Smooth muscle cell of the brain vasculature (primary cell): ENCODE data around the gene STEAP2.
"Not testable (repeated sequence)": the region's sequence is repeated elsewhere in the genome, so short reads cannot be mapped to it uniquely, and the experiment has no call there.

Experiments used
- DNase-seq: peaks from one replicate; pipeline ENCODE4 v3.0.0-alpha.2; 2012; ENCODE audit warnings: low read depth, low spot score

STEAP2 gene

GRCh38 chr7:90211391-90212148 is at the start of gene STEAP2:
STEAP2 (plus strand) TSS chr7:90211740; CDS start chr7:90225083, 13,343 bp downstream.
- DNase-seq = peak; percentile 61

DNA sequence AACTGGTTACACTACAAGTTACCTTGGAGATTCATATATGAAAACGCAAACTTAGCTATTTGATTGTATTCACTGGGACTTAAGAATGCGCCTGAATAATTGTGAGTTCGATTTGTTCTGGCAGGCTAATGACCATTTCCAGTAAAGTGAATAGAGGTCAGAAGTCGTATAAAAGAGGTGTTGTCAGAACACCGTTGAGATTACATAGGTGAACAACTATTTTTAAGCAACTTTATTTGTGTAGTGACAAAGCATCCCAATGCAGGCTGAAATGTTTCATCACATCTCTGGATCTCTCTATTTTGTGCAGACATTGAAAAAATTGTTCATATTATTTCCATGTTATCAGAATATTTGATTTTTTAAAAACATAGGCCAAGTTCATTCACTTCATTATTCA is 48.0 kb upstream of the STEAP2 start:
- DNase-seq = no peak

DNA sequence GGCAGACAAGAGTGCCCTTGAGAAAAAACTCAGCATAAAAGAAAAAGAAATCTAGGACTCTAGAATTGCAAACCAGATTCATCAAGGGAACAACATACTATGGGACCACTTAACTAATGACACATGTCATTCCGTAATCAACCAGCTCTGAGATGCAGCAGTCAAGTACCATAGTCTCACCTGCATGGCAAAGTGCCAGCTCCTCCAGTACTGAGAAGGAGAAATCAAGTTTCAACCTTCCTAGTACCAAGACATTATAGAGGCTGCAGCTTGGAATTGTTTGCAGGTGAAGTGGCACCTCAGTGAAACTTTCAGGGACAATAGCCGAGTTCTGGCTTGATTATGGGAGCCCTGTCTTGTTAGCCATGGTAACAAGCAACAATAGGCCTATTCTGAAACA is 45.8 kb upstream of the STEAP2 start:
- no peak for DNase-seq

DNA sequence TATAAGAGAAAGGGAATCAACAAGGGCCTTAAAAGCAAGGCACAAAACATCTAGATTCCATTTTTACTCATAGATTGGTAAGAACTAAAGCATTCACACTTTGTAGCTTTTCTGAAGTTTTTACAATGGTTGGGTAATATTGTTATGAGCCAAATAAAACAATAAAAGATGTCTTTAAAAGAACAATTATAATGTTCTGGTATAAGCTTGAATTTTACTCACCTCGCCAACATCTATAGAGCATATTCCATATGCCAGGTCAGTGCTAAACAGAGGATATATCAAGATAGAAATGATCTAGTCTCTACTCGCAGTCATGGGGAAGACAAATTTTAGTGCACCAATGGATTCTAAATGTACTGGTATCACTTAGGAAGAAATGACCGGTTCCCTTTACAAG is 45.4 kb upstream of the STEAP2 start:
- no peak for DNase-seq

GRCh38 chr7:90167361-90167760 is 44.2 kb upstream of the STEAP2 start:
- no peak for DNase-seq

DNA sequence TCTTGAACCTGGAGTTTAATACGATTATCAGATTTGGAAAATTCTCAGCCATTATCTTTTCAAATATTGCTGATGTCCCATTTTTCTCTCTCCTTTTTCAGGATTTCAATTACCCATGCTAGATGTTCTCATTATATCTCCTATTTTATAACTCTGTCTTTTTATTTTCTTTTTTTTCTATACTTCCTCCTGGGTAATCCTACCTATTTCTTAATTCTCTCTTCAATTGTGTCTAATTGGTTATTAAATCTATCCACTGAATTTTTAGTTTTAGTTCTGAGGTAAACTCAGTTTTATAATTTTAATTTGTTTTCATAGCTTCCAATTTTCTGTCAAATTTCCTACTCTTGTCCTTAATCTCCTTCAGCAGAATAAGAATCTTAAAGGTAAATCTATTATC is 41.6 kb upstream of the STEAP2 start:
- no peak for DNase-seq

DNA sequence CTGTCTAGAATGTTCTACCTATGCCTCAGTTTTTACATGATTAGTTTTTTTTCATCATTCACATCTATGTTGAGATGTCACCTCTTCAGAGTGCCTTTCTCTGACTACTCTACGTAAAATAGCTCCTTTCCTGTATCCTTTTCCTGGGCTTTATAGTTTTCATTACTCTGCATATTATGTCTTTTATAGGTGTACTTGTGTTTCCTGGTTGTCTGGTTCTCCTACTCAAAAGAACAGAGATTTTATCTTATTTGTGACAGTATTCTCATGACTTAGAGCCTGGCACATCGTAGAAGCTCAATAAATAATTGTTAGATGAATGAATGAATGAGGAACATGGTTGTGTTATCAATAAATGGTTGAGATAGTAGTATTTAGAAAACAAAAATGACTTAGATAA is 39.4 kb upstream of the STEAP2 start:
- DNase-seq = no peak

- no peak for DNase-seq
These were observed 38.9 kb upstream of the STEAP2 start for GRCh38 chr7:90172624-90173023.

DNA sequence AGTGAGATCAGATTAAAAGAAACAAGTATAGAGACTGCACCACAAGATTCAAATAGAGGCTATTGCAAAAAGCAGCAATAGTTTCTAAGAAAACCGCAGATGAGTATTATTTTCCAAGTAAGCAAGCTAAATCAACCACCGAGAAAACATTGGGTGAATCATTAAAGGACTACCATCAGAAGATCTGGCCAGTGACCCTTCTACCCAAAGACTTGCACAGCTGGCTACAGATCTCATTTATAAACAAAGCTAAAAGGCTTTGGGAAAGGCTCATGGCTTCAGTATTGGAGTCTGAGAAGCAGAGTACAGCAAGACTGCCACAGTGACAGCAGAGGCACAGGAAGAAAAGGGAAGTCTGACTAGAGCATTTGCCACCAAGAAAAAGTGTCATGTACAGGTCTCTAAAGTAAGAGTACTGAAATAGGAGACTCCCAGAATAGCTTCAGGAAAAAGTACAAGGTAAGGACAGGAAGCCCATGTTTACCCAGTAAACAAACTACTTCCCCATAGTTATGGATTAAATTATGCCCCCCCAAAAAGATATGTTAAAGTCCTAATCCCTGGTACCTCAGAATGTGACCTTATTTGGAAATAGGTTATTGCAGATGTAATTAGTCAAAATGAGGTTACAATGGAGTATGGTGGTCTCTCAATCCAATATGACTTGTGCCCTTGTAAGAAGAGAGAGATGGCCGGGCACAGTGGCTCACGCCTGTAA is 38.3 kb upstream of the STEAP2 start:
- no peak for DNase-seq

- no peak for DNase-seq
These were observed 35.9 kb upstream of the STEAP2 start for GRCh38 chr7:90175667-90176066.

GRCh38 chr7:90176195-90176594 is 35.3 kb upstream of the STEAP2 start:
- no peak for DNase-seq

- DNase-seq = no peak
These were observed 33.4 kb upstream of the STEAP2 start for GRCh38 chr7:90178166-90178565.

DNA sequence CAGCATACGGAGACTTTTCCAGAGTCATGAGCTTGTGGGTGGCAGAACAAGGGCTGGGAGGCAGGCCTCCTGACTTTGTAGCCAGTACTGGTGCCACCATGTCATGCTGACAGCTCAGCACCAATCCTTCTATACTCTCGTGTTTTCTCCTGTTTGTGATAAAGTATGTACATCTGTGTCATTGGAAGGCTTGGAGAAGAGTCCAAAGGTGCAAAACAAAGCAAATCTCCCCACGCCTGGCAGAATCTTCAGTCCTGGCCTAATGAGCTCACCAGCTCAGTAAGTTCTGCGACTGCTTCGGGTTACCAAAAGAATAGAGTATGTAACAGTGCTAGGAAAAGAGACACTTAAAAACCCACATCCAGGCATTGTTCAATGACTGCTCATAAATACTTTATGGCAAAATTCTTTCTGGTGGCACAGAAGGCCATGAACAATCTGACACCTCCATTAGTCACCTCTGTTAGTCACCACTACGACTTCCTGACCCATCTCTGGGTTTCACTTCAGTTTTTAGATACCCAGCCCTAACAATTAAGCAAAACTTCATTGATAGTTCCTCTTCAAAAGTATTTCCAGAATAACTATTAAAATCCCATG is 32.8 kb upstream of the STEAP2 start:
- DNase-seq = no peak

DNA sequence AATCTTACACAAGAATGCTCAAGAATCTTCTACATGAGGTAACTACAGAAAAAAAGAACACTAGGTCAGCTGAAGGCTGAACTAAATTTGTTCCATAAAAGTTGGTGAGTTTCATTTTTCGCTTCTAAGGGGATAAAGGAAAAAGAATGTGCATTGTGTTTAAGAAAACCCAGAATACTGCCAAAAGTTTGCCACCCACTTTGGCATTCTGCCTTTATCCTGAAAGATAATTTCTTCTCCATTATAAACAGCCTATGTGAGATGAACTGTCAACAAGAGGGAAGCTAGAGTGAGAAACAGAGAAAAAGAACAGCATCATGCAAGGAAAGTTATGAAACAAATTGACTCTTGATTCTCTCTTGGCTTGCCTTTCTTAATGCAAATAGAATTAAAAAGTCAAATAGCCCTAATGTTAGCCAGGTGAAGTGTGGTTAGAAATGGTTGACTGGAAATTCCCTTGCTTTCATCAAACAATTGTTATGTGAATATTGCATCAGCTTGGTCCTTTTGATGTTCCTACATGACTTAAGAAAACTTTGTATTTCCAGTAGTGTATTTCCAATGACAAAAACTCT is 31.4 kb upstream of the STEAP2 start:
- DNase-seq = no peak

- no peak for DNase-seq
These were observed 30.9 kb upstream of the STEAP2 start for GRCh38 chr7:90180649-90181048.

DNA sequence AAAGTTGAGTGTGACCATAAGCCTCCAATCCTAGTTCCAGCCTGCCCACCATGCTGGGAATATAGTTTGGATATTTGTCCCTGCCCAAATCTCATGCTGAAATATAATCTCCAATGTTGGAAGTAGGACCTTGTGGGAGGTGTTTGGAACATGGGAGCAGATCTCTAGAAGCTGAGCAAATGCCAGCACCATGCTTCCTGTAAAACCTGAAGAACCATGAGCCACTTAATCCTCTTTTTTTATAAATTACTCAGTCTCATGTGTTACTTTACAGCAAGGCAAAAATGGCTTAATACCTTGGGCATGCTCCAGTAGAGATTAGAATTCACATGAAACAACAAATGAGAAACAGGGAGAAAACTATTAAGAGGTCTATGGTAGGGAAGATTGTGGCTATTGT is 30.1 kb upstream of the STEAP2 start:
- DNase-seq = no peak

DNA sequence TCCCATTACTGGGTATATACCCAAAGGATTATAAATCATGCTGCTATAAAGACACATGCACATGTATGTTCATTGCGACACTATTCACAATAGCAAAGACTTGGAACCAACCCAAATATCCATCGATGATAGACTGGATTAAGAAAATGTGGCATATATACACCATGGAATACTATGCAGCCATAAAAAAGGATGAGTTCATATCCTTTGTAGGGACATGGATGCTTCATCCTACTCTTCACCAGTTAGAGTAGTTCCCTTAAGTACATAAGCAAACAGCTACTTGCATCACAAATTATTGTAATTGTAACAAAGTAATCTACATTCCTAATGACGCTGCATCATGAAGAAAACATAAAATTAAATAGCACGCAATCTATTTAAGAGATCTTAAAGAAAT is 25.2 kb upstream of the STEAP2 start:
- not testable (repeated sequence) for DNase-seq

DNA sequence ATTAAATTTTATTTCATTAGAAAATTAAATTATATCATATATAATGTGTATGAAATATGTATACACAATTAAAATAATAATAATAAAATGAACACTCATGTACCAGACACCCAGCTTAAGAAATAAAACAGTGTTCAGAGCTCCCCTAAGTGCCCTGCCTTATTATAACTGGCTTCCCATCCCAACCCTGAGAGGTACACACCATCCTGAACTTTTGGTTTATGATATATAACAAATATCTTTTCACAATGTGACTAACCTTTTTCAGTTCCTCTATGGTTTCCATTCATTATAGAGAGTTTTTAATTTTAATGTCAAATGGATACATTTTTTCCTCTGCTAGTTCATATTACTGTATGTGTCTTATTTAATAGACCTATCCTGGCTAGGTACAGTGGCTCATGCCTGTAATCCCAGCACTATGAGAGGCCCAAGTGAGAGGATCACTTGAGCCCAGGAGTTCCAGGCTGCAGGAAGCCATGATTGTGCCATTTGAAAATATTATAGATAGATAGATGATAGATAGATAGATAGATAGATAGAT is 24.0 kb upstream of the STEAP2 start:
- DNase-seq = no peak

GRCh38 chr7:90188281-90188680 is 23.3 kb upstream of the STEAP2 start:
- DNase-seq = no peak

DNA sequence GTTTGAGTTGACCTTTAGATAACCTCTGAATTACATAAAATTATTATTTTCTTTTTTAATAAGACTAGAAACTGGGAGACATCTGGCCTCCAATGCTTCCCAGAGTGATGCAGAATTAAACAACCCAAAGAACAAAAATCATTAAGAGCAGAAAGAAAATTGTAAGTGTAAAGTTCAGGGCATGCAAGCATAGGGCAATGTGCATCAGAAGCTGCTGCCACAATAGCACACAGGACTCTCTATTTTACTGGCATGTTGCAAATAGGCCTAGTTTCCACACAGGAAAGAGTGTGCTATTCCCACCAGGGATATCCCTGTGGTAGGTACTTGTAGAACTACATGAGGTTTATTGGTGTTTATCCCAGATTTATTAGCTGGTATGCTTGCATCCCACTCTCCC is 20.5 kb upstream of the STEAP2 start:
- no peak for DNase-seq

GRCh38 chr7:90191648-90192047 is 19.9 kb upstream of the STEAP2 start:
- DNase-seq = no peak
